Sciatic nerve (tissue), 2 donors: ENCODE results near the gene AGAP1. TPM values are rescaled to one million over a fixed set of nuclear protein-coding genes. Genes with fewer than 3 reads are reported as not detected.

ENCODE experiments used
- ATAC-seq: fragments of 200-7000 bp; cut with Tn5 transposase; one replicate; pipeline ENCODE4 v1.9.1; 2020; ENCODE audit warnings: mild to moderate bottlenecking, moderate library complexity
- DNase-seq: peaks from one replicate; pipeline ENCODE4 v3.0.0-alpha.2; 2020; ENCODE audit warnings: low spot score
- intact Hi-C: fragments of 100-400 bp; cut with DNase I; formaldehyde crosslinking; loops from one replicate; pipeline ENCODE4 v1.14.2; 2022
- total RNA-seq: library from RNA; stranded (reverse); fragmentation: NEBNext Ultra II Directional; extraction: Animal tissue kit (Norgen Biotek cat#: 25700); gene quantifications from one replicate; pipeline ENCODE4 v1.2.1, GENCODE V29; 2021
- donor health status: DM: no; HTN: no; CAD: no.
- donor health status: DM: no; HTN: no; CAD: no.

Gene AGAP1
- total RNA-seq, 1 donor from 2014 or later: 62.9 TPM

DNA sequence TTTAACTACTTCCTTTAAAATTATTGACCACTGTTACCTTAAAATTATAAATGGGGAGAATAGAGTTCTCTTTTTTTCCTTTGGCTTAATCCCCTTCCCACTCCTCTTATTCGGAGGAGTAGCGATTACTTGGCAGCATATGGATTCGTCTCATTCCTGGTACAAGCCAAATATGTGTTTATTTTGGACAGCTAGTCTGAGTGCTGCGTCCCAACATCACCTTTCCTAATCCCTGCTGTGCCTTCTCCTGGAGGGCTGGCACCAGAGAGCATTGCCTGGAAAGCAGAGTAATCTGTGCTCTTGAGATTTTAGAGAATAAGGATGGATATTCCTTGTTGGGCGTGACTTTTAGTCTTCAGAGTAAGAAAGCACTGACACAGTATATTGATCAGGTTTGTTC lies 185.6 kb downstream of the AGAP1 start:
- DNase-seq: no peak
- no peak for ATAC-seq
- intact Hi-C loops: no loop called here

DNA sequence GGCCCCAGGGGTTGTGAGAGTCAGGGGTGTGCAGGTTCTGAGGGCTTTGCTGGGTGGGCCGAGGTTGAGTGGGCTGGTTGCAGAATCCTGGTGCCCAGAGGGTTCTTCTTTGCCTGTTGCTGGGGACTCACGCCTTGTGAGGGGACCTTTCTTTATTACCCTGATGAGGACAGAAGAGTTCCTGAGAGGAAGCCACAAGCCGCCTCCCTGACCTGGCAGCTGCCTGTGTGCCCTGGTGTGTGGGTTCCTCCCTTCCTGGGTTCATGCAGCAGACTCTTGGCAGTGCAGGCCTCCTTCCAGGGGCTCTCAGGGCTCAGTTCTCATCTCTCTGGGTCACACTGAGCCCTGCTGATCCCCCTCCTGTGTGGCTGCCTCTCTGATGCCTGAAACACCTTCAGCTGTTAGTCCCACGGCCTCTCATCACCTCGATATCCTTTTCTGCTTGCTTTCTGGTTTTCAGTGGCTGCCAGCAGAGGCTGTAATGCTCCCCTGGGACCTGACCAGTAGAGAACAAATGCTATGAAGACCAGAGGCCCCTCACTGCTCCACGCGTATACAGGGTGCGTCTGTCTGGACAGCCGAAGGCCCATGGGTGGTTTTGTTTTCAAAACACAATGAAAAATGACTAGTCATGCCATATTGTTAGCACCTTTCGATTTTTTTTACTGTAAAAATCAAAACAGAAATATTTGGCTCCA lies 191.3 kb downstream of the AGAP1 start:
- intact Hi-C loops: no loop called here
- no peak for ATAC-seq

DNA sequence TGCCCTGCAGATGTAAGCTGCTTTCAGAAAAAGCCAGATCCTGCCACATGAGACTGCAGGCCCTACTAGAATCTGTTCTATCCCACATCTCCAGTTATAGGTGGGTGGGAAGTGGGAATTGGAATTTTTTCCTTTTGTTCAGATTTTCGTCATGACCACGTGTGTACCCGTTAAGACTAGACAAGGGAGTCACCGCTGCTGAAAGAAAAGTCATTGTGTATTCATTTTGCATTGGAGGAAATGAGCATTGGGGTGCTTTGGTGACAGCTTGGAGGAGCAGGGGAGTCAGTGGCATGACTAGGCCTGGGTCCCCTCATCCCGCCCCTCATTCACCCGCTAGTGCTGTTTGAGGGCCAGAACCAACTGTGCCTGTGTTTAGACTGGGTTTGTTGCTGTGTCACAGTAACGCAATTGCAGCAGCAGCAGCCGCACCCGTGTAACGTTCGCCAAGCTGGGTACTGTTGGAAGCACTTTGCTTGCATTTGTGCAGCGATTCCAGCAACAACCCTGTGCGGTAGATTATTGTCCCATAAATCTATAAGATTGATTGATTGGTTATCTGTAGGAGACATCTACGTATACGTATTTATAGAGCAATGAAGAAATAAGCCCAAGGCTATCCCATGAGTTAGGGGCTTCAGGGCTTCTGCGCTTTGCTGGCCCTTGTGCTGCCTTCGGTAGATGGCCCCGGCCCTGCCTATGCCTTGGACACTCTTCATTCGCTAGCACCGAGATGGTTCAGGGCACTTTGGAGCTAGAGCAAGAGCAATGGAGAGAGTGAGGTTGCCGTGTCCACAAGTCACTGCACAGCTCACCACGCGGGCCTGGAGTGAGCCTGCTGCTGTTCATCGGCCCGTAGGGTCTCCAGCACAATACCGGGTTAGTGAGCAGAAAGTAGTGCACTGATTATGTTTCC lies 194.9 kb downstream of the AGAP1 start:
- intact Hi-C loops: no loop called here
- DNase-seq (no peak), ATAC-seq (peak; percentile 63)

More for the DNA sequence above, 191.3 kb downstream of the AGAP1 start:
- no peak for DNase-seq

DNA sequence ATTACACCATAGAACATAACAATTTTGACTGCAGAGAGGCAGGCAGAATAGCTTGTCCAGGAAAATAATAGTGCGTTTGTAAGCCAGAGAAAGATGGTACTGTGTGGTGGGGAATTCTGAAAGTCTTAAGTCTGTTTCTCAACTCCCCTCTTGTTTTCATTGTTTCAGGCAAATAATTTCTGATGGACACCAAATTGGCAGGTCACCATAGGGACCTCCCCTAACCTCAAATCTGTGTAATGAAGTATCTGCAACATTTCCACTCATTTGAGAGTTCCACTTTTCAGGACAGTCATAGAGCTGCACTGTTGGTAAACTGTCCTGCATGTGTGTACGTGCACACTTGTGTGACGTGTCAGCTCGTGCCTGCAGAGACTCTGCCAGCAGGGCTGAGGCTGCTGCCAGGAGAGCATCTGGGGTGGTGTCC lies 195.6 kb downstream of the AGAP1 start:
- peak; percentile 56 for ATAC-seq
- intact Hi-C loops: no loop called here
- DNase-seq: no peak

DNA sequence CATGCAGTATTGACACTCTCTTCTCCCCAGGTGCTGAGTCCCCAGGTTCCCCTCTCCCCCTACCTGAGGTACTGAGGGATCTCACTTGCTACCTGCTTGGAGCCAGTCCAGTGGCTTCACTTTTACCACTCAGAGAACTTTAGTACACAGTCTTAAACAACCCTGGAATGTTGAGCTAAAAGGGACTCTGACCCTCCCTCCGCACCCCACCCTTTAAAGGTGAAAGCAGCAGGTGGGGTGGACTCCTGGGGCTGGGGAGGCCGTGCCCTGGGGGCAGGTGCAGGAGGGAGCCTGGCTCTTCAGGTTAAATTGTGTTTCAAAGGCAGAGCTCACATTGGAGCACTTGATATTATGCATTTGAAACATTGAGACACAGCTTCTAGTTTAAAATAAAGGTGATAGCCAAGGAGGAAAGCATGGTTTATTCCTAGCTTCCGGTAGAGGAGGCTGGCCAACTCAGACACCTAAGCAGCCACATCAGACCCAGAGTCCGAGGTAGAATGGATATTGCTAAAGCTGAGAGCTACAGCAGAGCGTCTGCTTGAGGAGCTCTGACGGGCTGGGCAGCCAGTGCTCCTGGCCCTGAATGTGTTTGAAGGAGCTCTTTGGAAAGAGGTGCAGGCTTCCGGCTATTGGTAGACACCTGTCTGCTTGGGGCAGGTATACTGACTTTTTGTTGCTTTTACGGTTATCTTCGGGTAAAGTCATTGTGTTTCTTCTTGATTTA lies 196.4 kb downstream of the AGAP1 start:
- ATAC-seq: no peak
- intact Hi-C loops: no loop called here
- DNase-seq: no peak

DNA sequence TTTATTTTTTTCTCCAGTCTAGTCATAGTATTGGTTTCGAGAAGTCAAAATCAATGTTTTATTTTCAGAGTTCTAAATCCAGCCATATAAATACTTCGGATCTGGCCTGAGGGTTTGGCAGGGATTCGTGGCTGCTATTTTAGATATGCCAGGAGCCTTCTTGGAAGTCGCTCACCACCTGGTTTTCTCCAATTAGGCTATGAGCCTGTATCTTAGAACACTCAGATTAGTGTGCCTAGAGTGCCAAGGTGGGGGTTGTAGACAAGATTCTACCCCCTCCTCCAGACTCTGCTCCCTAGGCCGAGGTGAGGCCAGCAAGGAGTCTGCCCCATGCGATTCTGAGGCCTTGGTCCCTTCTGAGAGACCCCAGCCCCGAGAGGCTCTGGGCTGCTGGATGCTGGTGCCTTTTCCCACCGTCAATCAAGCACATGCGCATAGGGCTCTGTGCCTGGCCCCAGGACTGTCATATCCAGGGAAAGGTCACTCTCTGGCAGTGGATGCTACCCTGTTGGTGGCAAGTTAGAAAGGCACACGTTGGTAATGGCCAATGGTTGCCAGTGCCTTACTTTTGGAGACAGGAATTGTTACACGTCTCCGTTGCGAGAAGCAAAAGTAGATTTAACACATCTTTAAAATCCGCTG lies 197.1 kb downstream of the AGAP1 start:
- DNase-seq (no peak), ATAC-seq (no peak)
- intact Hi-C loops: no loop called here

DNA sequence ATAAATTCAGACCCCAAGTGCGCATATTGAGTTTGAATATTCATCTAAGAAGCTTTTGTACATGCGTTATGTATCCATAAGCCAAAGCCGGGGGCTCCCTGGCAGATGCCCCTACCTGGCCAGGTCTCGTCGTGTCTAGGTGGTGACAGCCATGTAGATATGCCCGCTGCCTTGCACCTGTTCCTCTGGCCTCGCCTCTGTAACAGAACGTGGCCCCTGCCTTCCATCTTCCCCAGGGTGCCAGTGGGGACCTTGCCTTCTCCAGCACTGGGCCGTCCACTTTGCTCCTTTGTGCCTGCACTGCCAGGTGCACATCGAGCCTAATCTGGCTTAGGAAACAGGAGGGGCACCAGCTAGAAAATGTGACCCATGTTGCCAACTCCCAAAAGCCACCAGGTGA lies 198.2 kb downstream of the AGAP1 start:
- intact Hi-C loops: no loop called here
- ATAC-seq (no peak), DNase-seq (peak; percentile 54)

DNA sequence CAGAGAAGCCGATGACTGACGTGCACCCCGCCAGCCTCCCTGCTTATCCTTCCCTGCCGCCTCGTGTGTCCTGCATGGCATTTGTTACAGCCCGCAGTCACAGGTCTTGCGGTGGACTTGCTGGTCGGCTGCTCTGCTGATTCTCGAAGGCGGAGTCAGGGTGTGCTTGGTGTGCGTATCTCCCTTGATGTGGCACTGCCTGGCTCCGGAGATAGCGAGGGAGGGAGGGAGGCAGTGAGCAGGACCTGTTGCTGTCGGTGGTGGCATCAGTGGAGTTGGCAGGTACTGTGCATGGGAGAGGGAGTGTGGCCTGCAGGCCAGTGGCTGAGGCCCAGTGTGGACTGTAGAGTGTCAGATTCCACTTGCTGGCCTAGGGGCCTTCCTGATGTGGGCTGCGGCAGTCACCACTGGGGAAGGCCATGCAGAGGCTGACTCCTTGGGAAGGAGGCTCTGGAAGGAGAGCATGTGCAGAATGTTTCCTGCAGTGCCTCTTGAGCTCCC lies 198.9 kb downstream of the AGAP1 start:
- DNase-seq (peak; percentile 48), ATAC-seq (no peak)
- intact Hi-C loops: no loop called here

DNA sequence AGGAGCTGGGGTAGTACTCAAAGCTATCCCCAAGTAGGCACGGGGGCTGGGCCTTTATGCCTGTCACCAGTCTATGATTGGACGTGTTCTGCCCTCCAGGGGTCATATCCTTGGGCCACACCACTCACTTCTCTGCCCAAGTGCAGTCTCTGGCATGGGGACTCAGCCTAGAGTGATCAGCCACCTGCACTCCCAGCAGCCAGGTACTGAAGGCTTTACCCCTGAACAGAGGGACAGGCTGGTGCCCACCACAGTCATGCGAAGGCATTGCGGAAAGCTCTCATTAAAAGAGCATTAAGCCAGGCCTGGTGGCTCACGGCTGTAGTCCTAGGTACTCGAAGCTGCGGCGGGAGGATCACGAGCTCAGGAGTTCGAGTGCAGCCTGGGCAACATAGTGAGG lies 199.4 kb downstream of the AGAP1 start:
- ATAC-seq (no peak), DNase-seq (peak; percentile 35)
- intact Hi-C loops: no loop called here

DNA sequence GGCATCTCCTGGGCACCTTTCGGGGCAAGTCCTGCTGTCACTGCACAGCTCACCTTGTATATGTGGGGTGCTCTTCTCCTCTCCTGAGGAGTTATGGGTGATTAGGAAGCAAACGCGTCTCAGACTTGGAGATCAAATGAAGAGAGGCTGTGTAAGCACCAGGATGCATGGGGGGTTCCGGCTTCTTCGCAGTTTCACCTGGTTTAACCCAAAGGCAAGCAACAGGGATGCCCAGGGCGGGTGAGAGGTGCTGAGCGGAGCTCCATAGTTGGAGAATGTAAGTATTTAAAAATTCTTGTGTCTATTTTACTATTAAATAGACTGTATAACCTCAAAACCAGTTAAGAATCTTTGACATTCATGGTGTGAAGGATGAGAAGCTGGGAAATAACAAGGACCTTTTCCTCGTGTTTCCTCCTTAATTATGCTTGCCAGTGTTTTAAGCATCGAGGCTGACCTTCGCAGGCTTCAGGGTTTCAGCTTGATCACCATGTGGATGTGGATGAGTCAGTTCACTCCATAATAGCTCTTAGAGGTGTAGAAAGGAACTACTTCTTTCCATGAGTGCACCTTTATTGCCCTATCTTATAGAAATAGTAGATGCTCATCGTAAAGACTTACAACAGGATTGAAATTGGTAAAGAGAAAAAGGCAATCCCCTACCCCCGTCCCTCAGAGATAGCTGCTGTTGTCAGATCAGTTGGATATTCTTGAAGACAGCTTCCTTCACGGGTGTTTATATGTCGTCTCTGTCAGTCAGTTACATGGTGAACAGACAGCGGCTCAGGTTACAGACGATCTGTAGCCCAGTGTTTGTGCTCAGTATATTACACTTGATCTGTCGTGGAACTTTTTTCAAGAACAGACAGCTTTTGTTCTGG lies 201.1 kb downstream of the AGAP1 start:
- intact Hi-C loops: no loop called here
- no peak for ATAC-seq
- DNase-seq: peak; percentile 34

DNA sequence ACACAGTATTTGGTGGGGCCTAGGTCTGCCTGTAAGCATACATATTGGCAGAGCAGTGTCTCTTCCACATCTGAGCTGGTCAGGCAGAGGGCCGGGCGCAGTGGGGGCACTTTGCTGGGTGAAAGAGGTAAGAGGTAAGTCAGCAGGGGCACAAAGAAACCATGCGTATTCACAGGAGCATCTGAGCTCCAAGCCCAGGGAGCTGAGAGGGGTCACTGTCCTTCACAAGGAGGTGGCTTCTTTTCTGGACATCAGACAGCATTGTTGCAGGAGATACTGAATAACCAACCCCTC lies 201.7 kb downstream of the AGAP1 start:
- ATAC-seq (peak; percentile 20), DNase-seq (peak; percentile 30)
- intact Hi-C loops: no loop called here

DNA sequence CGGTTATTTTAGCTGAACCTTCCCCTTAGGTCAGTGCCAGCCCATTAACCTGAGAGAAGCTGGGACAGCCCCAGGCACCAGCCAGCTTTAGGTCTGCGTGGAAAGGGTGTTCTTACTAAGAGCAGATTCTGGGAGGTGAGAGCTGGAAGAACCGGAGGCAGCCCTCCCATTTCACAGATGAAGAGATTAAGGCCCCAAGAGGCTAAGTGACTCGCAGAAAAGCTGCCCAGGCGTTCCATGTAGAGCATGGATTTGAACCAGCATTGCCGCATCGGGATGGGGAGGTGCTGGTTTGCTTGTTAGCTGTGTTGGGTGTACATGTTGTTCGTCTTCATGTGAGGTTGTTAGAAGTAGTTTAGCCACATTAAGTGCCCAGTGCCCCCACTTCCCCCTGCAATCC lies 203.2 kb downstream of the AGAP1 start:
- intact Hi-C loops: no loop called here
- no peak for ATAC-seq
- DNase-seq: peak; percentile 26

DNA sequence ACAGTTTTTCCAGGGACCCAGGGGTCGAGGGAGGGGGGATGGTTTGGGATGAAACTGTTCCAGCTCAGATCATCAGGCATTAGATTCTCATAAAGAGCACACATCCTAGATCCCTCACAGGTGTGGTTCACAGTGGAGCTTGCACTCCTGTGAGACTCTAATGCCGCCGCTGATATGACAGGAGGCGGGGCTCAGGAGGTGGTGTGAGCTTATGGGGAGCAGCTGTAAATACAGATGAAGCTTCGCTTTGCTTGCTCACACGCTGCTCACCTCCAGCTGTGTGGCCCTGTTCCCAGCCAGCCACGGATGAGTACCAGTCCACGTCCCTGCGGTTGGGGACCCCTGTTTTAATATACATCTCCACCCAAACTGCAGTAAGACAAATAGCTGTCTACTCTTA lies 204.2 kb downstream of the AGAP1 start:
- peak; percentile 33 for DNase-seq
- intact Hi-C loops: no loop called here
- ATAC-seq: no peak

DNA sequence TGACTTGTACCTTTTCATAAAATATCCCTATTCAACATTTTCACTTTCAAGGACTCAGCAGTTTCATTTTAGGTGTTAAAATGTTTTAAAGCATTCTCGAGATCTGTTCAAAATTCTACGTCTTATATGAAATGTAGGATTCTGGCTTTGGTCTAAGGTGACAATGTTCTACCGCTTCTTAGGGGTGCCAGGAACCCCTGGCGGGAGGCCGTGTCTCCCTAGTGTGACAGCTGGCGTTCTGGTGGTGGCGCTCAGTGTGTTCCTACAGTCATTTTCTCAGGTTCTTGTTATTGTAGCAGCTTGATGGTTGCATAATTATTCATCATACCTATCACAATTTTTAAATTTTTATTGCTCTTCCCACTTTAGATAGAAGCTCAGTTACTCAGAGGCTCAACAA lies 204.6 kb downstream of the AGAP1 start:
- ATAC-seq: no peak

DNA sequence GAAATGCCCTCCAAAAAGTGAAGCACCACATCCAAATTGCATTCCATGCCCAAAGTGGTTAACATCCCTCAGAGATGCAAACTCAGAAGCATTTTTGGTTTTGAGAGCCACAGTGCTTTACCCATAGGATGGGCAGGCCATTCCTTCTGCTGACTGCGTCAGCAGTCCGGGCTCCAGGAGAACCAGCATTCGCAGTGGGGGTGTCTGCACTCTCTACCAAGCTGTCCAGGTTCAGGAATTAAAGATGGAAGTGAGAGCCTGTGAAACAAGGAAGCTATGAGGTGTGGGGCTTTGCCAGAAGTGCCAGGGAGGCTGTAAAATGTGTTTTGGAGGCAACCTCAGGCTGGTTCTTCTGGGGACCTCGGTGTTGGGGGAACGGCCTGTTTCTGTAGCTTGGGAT lies 205.7 kb downstream of the AGAP1 start:
- DNase-seq (no peak), ATAC-seq (no peak)
- intact Hi-C loops: no loop called here

More for the DNA sequence above, 204.6 kb downstream of the AGAP1 start:
- intact Hi-C loops: no loop called here
- DNase-seq: no peak

DNA sequence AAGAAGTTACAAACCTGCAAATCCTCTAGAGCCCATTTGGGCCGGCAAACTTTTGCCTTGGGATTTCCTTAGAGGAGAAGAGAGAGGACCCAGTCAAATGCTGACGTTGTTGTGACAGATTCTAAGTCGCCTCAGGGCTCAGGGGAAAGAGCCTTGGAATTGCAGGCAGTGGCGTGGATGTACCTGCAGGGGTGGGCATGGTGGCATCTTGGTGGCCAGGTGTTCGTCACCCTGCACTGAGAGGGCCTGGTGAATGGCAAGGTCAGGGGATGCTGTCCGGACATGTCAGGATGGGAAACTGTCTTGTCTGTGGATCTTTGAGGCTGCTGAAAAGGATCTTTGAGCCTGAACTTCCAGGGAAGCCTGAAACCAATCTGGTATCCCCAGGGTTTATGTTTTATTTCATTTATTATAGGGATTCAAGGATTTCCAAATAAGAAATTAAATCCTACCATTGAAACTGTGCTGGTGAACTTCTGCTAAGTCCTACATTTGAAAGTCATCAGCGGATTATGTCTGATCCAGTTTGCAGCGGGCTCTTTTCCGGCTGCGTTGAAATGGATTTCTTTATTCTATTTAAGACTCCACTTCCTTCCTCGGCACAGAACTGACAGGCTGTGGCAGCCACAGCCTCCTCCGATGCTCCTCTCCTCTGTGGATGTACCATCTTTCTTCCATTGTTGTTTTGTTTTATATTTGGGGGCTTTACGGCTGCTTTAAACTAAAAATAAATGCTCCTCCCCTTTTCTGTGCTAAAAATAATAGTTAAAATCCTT lies 207.6 kb downstream of the AGAP1 start:
- DNase-seq: peak; percentile 37
- ATAC-seq: no peak
- intact Hi-C loops: no loop called here

DNA sequence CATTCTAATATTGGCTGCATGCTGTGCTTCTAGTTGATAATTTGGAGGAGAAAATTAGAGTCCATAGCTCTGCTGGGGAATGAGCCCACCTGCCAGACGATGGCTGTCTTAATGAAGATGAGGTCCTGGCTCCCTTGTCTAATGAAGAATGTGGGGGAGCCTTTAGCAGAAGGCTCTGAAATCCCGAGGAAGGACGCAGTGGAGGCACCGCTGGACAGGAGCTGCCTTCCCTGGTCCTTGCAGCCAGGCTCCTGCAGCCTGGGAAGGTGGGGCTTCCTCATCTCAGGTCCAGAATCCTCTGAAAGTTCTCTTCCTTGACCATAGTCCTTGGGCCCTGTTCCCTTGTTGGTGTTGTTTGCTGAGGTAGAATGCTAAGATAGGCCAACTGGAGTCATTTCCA lies 208.3 kb downstream of the AGAP1 start:
- intact Hi-C loops: no loop called here
- DNase-seq (no peak), ATAC-seq (no peak)
